Ascending aorta (tissue), 2 donors: Measurements from ENCODE around the gene AQP2. TPM values are rescaled to one million over a fixed set of nuclear protein-coding genes. Genes with fewer than 3 reads are reported as not detected.

Experiments used
- DNase-seq, 2 donors: peaks; one replicate each; pipeline ENCODE4 v3.0.0-alpha.2; 2019; ENCODE audit warnings: low spot score in 2 of 2
- H3K27ac ChIP-seq, 2 donors: fragments of 200-600 bp; sonication (generic); one replicate each; pipeline ENCODE4 v1.5.1; 2016 to 2017; ENCODE audit warnings: mild to moderate bottlenecking in 1 of 2
- H3K27me3 ChIP-seq: fragments of 200-600 bp; sonication (generic); one replicate; pipeline ENCODE4 v1.5.1; 2017
- H3K36me3 ChIP-seq, 2 donors: fragments of 200-600 bp; sonication (generic); one replicate each; pipeline ENCODE4 v1.5.1; 2016
- H3K4me1 ChIP-seq, 2 donors: fragments of 200-600 bp; sonication (generic); one replicate each; pipeline ENCODE4 v1.5.1; 2016 to 2017; ENCODE audit warnings: mild to moderate bottlenecking in 1 of 2
- H3K4me3 ChIP-seq, 2 donors: fragments of 200-600 bp; sonication (generic); one replicate each; pipeline ENCODE4 v1.5.1; 2016 to 2017; ENCODE audit warnings: mild to moderate bottlenecking in 1 of 2
- H3K9me3 ChIP-seq, 2 donors: fragments of 200-600 bp; sonication (generic); one replicate each; pipeline ENCODE4 v1.5.1; 2016
- CTCF ChIP-seq, 3 experiments: fragments of 200-600 bp in 2 of 3; fragments of 450-650 bp in 1 of 3; sonication (generic) in 2 of 3; IDR thresholded peaks; one replicate each; pipeline ENCODE4 v1.5.1; 2016 to 2019; ENCODE audit warnings: antibody characterized with exemption in 3 of 3, mild to moderate bottlenecking in 1 of 3, moderate library complexity in 1 of 3
- intact Hi-C: fragments of 100-400 bp; cut with DNase I; formaldehyde crosslinking; loops from one replicate; pipeline ENCODE4 v1.15.1; 2023
- total RNA-seq: library from RNA; depleted of rRNA; stranded (reverse); fragments of >200 nt; gene quantifications from one replicate; pipeline ENCODE4 v1.1.0, GENCODE V29; 2016

AQP2 gene
- total RNA-seq, 1 donor from 2014 or later, result not detected

- Histone ChIP-seq H3K9me3 (no peaks in the 10 kb centered on the region), H3K27ac (peak overlapping the region in 1 of 2 donors; percentile 18), H3K4me1 (no peaks in the 10 kb centered on the region), H3K36me3 (no peaks in the 10 kb centered on the region), H3K4me3 (no peak overlapping the region), H3K27me3 (no peaks in the 10 kb centered on the region)
- intact Hi-C loops, result no loop called here
- TF ChIP-seq CTCF (IDR thresholded peaks at IDR 0.05), result no peak
- DNase-seq, result peak in 1 of 2 donors; percentile 35
Observed at GRCh38 chr12:49921936-49922335, 28.6 kb upstream of the AQP2 start.

DNA sequence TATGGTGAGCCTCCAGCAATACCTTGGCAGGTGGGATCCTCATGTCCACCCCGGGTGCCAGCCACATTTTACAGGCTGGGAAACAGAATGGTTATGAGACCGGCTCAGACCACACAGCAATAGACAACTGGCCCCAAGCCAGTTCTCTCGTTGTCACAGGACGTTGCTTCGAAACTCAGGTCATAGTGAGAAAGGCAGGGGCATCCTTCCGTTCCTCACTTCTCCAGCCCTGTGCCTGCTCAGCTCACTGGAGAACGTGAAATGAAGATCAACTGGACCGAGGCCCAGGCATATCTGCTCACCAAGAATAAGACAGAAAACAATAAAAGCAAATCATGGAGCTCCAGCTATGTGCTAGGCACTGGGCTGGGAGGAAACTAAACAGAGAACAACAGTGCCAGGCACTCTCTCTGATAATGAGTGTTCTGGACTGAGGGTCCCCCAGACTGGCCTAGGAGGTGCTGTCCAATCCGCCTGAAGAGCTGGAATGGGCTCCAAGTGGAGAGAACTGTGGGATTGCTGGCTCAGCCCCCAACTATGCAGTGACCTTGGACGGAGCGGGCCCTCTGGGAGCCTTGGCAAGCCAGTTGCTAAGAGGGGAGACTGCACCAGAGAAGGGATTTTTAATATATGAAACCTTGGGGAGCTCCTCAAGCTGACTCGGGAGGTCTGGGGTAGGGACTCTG, 28.0 kb upstream of the AQP2 start:
- Histone ChIP-seq H3K27ac (peak overlapping the region in 1 of 2 donors; percentile 18), H3K4me1 (no peaks in the 10 kb centered on the region), H3K36me3 (no peaks in the 10 kb centered on the region), H3K27me3 (no peaks in the 10 kb centered on the region), H3K4me3 (no peak overlapping the region), H3K9me3 (no peaks in the 10 kb centered on the region)
- intact Hi-C loops, result no loop called here
- DNase-seq, result peak in 1 of 2 donors; percentile 61
- no peak for TF ChIP-seq CTCF (IDR thresholded peaks at IDR 0.05)

GRCh38 chr12:49923035-49923644, 27.4 kb upstream of the AQP2 start:
- peak in 1 of 2 donors; percentile 63 for DNase-seq
- Histone ChIP-seq H3K4me1 (no peaks in the 10 kb centered on the region), H3K27me3 (no peaks in the 10 kb centered on the region), H3K4me3 (no peak overlapping the region), H3K36me3 (no peaks in the 10 kb centered on the region), H3K9me3 (no peaks in the 10 kb centered on the region), H3K27ac (no peak overlapping the region)
- intact Hi-C loops, result no loop called here
- TF ChIP-seq CTCF (IDR thresholded peaks at IDR 0.05), result no peak

- H3K4me1 ChIP-seq, result no peaks in the 10 kb centered on the region
- DNase-seq, result peak in 1 of 2 donors; percentile 62
- no peaks in the 10 kb centered on the region for H3K36me3 ChIP-seq
- TF ChIP-seq CTCF (IDR thresholded peaks at IDR 0.05), result no peak
- H3K9me3 ChIP-seq, result no peaks in the 10 kb centered on the region
- H3K4me3 ChIP-seq, result no peak overlapping the region
- H3K27ac ChIP-seq, result no peak overlapping the region
- intact Hi-C loops, result no loop called here
- H3K27me3 ChIP-seq, result no peaks in the 10 kb centered on the region
Observed at GRCh38 chr12:49923880-49924556, 26.5 kb upstream of the AQP2 start.

DNA sequence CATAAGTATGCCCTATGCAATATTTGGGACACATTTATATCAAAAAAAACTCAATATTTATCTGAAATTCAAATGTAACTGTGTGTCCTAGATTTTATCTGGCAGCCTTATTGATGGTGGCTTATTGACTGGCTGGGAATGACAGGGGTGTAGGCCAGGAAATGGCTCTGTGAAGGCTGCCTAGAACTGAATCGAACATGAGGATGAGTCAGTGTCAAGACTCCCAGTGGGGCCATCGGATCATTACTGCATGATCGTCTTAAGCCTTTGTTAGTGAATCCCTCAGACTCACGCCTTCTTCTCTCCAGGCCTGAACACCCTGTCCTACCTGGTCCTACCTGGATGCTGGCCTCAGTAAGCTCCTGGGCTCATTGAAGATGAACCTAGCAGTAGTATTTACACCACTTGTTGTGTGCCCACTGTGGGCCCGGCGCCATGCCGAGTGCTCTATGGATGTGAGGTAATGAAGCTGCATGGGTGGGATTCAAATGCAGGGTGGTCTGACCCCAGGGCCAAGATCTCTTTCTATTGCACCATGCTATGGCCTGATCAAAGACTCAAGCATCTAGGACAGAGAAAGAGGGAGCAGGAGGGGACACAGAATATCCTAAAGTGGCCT, 25.8 kb upstream of the AQP2 start:
- H3K27me3 ChIP-seq, result no peaks in the 10 kb centered on the region
- no peak overlapping the region for H3K27ac ChIP-seq
- no peak overlapping the region for H3K4me3 ChIP-seq
- H3K36me3 ChIP-seq, result no peaks in the 10 kb centered on the region
- H3K4me1 ChIP-seq, result no peaks in the 10 kb centered on the region
- intact Hi-C loops, result no loop called here
- no peaks in the 10 kb centered on the region for H3K9me3 ChIP-seq
- no peak for TF ChIP-seq CTCF (IDR thresholded peaks at IDR 0.05)
- peak in 1 of 2 donors; percentile 41 for DNase-seq
